Stimulated activated CD8-positive, alpha-beta memory T cell treated with anti-CD3 and anti-CD28 coated beads, Interleukin-12 subunit alpha, Interleukin-12 subunit beta, amount 100 ng/mL, for 1 hour (primary cell): ENCODE measurements around the gene TMEM115.

Source experiments
- DNase-seq: peaks from one replicate; pipeline ENCODE4 v3.0.0-alpha.2; 2020; ENCODE audit warnings: low read depth

The TMEM115 gene

GRCh38 chr3:50331364-50331907, 27.9 kb downstream of the TMEM115 start:
- no peak for DNase-seq

DNA sequence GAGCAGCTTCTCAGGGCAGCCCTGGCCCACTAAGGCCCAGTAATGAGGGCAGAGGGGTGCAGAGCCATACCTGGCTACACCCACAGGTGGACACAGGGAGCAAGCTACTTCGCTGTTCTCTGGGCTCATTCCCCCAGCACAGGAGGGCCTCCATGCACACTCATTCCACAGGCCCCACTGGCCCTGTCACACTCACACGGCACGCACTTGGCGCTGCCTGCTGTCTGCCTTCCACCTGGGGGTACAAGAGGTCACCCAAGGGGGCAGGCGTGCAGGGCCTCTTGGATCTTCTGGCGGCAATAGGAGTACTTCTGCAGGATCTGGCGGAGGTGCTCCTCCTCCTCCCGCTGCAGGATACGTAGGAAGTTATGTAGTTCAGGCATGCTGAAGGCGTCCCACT, 29.0 kb downstream of the TMEM115 start:
- DNase-seq, result no peak

DNA sequence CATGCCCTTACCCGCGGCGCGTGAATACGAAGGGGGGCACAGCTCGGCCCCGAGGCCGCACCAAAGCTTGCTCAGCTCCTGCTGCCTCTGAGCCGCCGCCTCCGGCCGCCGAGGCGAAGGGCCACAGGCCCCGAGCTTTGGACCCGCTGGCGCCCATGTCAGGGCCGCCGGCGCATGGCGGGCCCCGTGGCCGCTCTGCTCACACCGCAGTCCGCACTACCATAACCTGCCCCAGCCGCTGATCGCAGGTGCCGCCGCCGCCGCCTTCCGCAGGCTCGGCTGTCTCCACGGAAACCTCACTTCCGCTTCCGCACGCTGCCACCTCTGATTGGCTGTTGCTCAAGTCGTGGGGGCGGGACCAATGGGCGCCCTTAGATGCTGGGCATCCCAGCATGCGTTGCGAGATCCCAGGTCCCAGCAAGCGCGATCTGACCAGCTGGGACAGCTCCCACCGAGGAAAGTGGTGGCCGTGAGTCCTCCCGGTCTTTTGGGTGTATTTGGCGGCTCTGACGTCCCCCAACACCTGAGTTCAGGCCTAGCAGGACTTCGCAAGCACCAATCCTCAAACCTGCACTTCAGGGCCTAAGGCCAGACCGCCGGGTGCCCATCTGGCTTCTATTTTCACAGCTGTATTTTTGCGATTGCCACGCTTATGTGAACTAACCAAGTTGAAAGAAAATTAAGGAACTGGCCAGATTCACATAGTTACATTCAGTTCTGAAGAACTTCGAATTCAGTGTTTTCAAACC, 31.2 kb downstream of the TMEM115 start, which contains the start of gene TUSC2:
Gene TUSC2, minus strand, starts transcription at position 281 of the 749 bp plus-strand sequence. Its CDS starts 124 bp downstream, at position 157.
- DNase-seq, result peak; percentile 90

DNA sequence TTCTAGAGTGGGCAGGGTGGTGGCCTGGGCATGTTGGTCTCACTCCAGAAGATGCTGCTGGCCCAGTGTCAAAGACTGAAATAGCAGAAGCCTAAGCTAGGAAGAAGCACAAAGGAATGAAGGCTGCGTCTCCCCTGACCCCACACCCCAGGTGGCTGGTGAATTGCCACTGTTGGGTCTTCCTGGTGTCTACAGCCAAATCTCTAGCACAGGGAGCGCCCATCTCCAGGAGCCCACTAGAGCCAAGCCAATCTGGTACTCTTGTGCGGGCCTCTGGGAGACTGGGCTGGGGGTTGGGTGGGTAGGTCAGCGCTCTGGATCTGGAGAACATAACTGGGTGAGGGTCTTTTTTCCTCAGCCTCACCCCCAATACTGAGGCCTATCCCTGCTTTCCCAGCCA, 32.2 kb downstream of the TMEM115 start:
- no peak for DNase-seq

DNA sequence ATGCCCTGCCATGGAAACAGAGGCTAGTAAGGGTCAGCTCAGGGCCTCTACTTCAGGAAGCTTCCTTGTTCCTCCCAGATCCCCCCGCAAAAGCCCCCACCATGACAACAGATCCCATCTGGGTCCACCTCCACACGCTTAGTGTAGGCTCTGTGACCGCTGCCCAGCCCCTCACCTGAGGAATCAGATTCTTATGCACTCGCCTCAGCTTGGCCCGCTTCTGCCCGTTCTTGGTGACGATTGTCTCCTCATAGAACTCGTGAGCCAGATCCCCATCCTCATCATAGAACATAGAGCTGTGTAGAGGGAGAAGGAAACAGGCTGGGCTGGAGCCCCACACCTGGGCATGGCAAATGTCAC, 33.2 kb downstream of the TMEM115 start:
- DNase-seq, result no peak

DNA sequence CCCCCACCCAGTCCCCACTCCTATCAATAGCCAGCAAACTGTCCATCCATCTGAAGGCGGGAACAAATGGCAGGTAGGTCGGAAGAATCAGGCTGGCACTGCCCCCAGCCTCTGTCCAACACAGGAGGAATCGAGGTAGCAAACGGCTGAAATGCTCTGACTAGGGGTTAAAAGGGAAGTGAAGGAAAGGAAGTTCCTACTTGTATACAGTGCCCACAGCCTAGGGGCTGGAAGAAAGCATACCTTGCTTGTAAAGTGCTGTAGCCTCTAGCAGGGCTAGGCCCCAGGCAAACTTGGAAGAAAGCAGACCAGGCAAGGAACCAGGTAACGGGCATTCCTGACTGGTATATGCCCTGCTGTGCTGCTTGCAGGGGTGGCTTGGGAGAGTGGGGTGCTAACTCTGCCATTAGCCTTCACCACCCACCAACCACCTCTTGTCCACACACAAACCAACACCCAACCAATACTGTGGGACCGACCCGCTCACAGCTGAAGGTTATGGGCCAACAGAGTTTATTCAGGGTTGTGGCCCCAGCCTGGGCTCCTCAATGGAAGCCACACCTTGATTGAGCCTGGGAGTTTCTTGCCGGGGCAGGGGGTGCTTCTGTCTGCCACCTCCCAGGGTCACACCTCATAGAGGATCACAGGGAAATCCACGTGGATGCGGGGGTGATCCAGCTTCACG, 33.7 kb downstream of the TMEM115 start:
- DNase-seq, result no peak

DNA sequence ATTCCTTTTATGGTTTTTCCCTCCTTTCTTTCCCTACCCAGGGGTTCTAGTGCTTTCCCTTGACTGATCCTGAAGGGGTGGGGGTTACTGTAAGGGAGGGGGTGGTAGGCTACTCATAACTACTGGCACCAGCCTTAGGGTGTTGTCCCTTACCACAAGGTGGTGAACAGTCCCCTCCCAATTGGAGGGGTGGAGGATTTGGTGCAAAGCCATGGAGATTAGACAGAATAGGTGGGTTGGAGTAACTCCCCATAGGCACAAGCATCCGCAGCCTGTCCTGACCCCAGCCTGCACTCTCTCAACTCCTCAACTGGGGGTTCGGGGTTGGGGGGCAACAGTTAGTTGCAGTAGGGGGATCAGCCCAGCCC, 34.2 kb downstream of the TMEM115 start:
- no peak for DNase-seq

DNA sequence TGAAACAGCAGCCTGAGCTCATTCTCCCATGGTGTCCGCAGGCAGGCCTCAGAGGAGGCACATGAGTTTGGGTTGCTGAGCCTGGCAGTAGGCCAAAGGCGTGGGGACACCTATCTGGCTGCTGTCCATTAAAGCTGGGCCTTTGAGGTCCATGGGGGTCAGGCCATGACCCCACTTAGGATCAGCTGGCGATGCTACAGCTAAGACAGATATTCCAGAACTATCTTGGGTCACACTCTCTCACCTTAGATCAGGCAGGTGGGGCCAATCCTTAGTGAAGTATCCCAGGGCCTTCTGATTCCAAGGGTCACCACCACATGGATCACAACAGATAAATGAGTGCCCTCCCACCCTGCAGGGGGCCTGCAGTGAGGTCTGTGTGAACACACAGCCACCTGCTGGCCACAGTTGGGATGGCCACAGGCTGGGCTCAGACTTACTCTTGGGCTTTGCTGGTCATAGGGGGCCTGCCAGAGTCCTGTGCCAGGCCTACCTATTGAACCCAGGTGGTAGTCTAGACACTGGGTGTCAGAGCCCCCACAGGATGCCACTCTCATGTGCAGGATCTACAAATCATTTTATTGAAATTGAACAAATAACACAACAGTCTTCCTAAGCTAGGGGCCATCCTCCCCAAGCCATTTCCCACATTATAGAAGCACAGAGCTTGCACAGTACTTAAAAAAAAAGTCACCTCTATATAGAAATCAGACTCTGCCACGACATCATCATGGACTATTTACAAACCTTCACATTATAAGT, 34.8 kb downstream of the TMEM115 start:
- DNase-seq, result peak; percentile 30

GRCh38 chr3:50323614-50324199, 35.6 kb downstream of the TMEM115 start:
- DNase-seq, result no peak

DNA sequence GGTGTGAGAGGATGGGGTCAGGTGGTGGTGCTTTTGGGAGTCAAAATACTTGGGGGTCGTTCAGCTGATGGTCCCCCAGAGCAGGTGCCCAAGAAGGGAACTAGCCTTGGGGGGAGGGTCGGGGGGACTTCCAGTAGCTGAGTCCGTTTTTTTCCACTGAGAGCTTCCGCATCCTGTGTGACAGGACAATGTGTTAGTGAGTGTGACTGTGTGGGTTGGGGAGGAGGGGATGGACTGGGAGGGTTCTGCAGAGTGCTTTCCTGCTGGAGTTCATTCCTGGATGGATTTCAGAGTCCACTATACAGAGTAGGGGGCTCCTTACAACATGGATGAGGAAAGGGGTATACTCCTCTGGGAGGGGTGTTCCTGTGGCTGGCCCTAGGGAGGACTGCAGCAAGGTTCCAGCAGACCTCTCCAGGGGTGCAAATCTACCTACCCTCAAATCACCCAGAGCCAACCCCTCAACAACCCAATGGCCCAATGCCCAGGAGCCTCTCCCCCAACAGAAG, 36.2 kb downstream of the TMEM115 start:
- DNase-seq, result no peak

DNA sequence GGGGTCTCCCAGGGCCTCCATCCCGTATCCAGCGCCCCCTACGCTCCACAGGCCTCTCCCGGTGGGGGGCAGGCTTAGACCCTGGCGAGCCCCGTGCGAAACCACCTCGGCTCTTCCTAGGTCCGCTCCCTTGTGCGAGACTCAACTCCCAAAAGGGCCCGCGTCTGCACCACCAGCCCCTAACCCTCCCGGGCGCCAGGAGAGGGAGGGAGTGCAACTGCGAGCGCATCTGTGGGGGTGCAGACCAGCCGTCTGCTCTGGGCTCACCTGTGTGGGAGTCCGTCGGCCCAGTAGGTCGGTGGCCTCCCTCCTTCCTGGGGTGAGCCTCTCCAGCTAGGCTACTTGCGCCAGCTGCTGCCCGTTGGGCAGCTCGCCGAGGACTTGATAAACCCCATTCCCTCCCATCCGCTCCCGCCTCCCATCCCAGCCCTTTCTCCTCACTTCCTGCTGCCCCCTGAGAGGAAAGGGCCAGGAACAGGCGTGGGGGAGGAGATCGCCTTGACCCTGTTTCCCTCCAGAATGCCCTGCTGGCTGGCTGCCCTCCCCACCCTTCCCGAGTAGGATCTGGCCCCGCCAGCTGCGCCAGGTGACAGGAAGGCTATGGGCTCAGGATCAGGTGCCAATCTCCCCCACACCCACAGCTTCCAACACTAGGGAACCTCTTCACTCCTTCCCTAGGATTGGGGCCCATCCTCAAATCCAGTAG, 36.8 kb downstream of the TMEM115 start, which contains the start of gene HYAL2:
Gene HYAL2, minus strand, starts transcription at position 360 of the 706 bp plus-strand sequence. CDS start 2,256 bp downstream, outside the sequence.
- DNase-seq, result no peak

GRCh38 chr3:50322115-50322385, 37.3 kb downstream of the TMEM115 start:
- no peak for DNase-seq

DNA sequence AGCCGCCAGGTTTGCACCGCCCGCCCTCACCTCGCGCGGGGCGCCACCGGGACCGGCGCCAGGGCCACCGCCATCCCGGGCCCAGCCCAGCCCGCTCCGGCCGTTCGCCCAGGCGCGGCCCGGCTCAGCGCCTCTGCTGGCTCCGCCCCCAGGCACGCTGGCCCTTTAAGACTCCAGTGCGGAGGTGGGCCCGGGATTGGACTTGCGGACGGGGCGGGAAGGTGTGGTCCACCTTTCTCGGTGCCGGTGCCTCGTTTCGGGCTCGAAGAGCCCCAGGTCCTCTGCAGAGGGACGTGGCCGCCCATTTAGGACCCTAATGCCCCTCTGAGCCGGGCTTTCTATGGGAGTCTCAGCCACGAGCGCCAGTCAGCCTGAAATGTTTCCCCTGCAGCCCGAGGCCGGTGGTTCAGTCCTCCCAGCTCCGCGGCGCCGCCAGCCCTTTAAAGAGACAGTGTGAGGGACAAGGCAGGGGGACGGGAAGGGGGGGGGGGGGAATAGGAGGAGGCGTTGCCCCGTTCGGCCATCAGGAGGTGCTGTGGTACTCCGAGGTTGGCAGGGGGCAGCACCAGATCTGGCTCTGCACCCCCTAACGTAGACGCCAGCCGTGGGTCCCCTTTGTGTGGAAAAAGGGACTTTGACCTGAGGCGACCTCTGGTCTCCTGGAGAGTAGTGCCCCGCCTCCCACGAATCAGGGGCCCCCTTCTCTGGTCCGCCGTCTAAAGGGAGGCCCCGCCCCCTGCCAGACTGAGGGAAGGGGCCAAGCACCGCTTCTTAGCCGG, 37.8 kb downstream of the TMEM115 start:
- peak; percentile 67 for DNase-seq

DNA sequence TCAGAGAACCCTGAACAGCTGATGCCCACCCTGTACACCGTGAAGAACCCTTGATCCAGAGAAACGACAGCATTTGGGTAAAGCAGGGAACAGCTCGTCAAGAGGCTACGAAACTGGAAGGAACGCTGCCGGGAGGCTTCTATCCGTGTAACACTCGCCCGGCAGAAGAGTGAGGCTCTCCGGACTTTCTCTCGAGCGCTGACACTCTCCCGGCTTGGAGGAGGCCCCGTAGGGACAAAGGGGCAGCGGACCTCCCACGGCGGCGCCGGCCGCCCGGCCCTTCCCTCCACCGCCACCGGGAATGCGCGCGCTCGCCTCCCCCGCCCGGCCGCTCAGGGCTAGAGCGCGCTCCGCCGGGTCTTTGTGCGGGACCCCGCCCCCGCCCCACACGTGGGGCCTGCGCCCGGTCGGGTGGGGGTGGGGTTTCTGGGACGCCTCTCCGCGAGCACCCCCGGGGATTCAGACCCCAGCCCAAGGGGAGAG, 38.4 kb downstream of the TMEM115 start:
- peak; percentile 24 for DNase-seq

GRCh38 chr3:50319894-50320625, 39.3 kb downstream of the TMEM115 start:
- DNase-seq, result no peak

DNA sequence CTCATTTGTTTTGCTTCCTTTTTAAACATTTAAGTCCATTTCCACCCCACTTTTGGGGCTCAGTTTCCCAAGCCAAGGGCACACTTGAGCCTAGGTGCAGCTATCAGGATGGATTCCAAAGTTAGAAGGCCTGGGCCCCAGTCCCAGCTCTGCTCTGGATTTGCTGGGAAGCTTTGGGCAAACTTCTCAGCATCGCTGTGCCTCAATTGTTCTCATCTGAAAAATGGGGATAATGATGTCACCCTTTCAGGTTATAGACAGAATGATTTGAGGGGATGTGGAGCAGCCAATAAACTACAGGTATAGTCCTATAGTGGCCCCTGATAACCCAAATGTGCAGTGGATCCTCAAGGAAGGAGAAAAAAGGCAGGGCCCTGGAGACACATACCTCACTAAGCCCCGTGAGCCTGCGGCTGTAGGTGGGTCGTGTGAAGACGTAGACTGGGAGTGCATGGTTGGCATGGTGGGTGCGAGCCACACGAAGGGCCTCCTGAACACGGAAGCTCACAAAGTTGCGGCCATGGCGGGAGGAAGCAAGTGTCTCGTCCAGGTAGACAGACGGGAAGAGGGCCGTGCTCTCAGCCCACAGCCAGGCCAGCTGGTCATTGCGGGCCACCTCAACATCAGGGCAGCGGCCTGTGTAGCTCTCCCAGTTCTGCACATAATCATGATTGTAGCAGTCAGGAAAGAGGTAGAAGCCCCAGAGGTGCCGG, 40.0 kb downstream of the TMEM115 start:
- no peak for DNase-seq

GRCh38 chr3:50318615-50319014, 40.7 kb downstream of the TMEM115 start:
- DNase-seq, result no peak

DNA sequence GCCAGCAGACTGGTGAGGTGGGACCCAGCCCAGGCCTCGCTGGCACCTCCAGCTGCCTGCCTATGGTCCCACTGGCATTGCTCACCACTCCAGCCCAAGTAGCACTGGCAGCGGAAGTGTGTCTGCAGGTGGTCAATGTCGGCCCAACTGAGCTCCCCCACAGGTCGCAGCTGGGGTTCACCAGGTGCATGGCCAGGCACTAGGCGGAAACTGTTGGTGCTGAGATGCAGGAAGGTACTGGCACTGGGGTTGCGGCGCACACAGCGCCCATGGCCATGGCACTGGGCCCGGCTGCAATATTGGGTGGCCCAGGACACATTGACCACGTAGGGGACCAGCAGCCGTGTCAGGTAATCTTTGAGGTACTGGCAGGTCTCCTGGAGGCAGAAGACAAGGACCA, 41.2 kb downstream of the TMEM115 start:
- DNase-seq, result no peak

- DNase-seq, result no peak
Observed at GRCh38 chr3:50317300-50317699, 42.0 kb downstream of the TMEM115 start.
